Stomach (tissue), 4 donors: ENCODE results near the gene THY1.

Experiments
- CTCF ChIP-seq, 7 experiments: fragments of 450-650 bp in 4 of 7; fragments of 200-600 bp in 3 of 7; sonication (generic) in 3 of 7; IDR thresholded peaks; one replicate each; pipeline ENCODE4 v1.5.1; 2016 to 2019; ENCODE audit warnings: antibody characterized with exemption in 7 of 7, control low read depth in 2 of 7, mild to moderate bottlenecking in 1 of 7
- EP300 ChIP-seq: sonication (generic); formaldehyde crosslinking; IDR thresholded peaks from one replicate; pipeline ENCODE4 v1.6.1; 2017; ENCODE audit warnings: antibody characterized with exemption
- POLR2A ChIP-seq, 4 donors: fragments of 450-650 bp; IDR thresholded peaks; one replicate each; pipeline ENCODE4 v1.6.1; 2016; ENCODE audit warnings: antibody characterized with exemption in 4 of 4, control low read depth in 2 of 4, mild to moderate bottlenecking in 1 of 4, moderate library complexity in 1 of 4

- no peak for TF ChIP-seq CTCF (IDR thresholded peaks at IDR 0.05)
- TF ChIP-seq POLR2A (IDR thresholded peaks at IDR 0.05): no peak
- no peak for TF ChIP-seq EP300
Observed at GRCh38 chr11:119409731-119410130, 13.2 kb downstream of the THY1 start.
